ENCODE data around the gene CHD3. TPM values are rescaled to one million over a fixed set of nuclear protein-coding genes. Genes with fewer than 3 reads are reported as not detected.

The CHD3 gene
- polyA plus RNA-seq, 2 of the 4 experiments (the other 2 are of a cell fraction), result 56.3 to 111 TPM

GRCh38 chr17:7882629-7883028 is 6.0 kb upstream of the CHD3 start:
- peak overlapping the region in 1 of 2 experiments; percentile 98; a peak in 3 of 6 replicates for H3K27ac ChIP-seq
- no peak for TF ChIP-seq EP300 (IDR thresholded peaks at IDR 0.05)
- no peak for TF ChIP-seq MAFK (IDR thresholded peaks at IDR 0.05; ENCODE audit: partially characterized antibody)
- no peak for TF ChIP-seq MAX (IDR thresholded peaks at IDR 0.05)
- TF ChIP-seq JUNB (IDR thresholded peaks at IDR 0.05), result no peak
- no peak for TF ChIP-seq RARB (CRISPR knock-in tag; IDR thresholded peaks at IDR 0.05)
- TF ChIP-seq SREBF2 (IDR thresholded peaks at IDR 0.05), result no peak
- TF ChIP-seq ZFP36 (IDR thresholded peaks at IDR 0.05; ENCODE audit: borderline replicate concordance, partially characterized antibody), result no peak
- TF ChIP-seq CBX2 (IDR thresholded peaks at IDR 0.05; ENCODE audit: borderline replicate concordance, low read depth), result no peak
- no peak for TF ChIP-seq E2F6 (IDR thresholded peaks at IDR 0.05; ENCODE audit: borderline replicate concordance, low read depth)
- no peak for TF ChIP-seq NFE2L2 (conservative IDR thresholded peaks at IDR 0.05; ENCODE audit: low read length)
- no peak for TF ChIP-seq RFX5 (IDR thresholded peaks at IDR 0.05)
- TF ChIP-seq RCOR1 (IDR thresholded peaks at IDR 0.05; ENCODE audit: low read depth, low read length), result no peak
- POLR2A ChIA-PET, result interaction anchor here (1.1 to 1.6 kb wide), 2 partner anchors 14 to 26 kb away, joined by 4 to 6 read pairs; partner anchors contain the start of gene NAA38
- no peaks in the 10 kb centered on the region for H3K9me3 ChIP-seq
- DNase-seq (ENCODE audit: low read depth in 1 of 2, low spot score in 1 of 2), result no peak
- H3K4me3 ChIP-seq, result no peak overlapping the region
- peak overlapping the region; percentile 92 for H3K4me2 ChIP-seq
- WGBS (ENCODE audit: missing lambda C conversion rate), result 97% methylated on average over 3 of the region's 3 CpGs
- no peak for ATAC-seq
- H3K4me1 ChIP-seq, result peaks cover 16% of the 10 kb centered on the region
- no peak for FAIRE-seq
- CTCF ChIA-PET, result interaction anchor here (0.7 to 2.6 kb wide), 10 partner anchors 16 to 192 kb away, joined by 3 to 15 read pairs (median 4); partner anchors contain the start of gene NAA38

- no peaks in the 10 kb centered on the region for H3K9me3 ChIP-seq
- H3K4me3 ChIP-seq, result peak overlapping the region; percentile 70
- TF ChIP-seq HOXB13 (CRISPR knock-in tag; IDR thresholded peaks at IDR 0.05; ENCODE audit: low read depth) (no peak), RNF2 (IDR thresholded peaks at IDR 0.05; ENCODE audit: borderline replicate concordance, low read depth) (no peak), MYC (IDR thresholded peaks at IDR 0.05; ENCODE audit: borderline replicate concordance, low read length) (no peak), FOSL2 (IDR thresholded peaks at IDR 0.05) (no peak), FOSL2 (CRISPR knock-in tag; IDR thresholded peaks at IDR 0.05) (peak; percentile 40; the same call in 1 of the 2 replicates), HMGXB4 (CRISPR knock-in tag; IDR thresholded peaks at IDR 0.05; ENCODE audit: borderline replicate concordance) (no peak), POLR2AphosphoS2 (conservative IDR thresholded peaks at IDR 0.05; ENCODE audit: low read length) (no peak), MAZ (IDR thresholded peaks at IDR 0.05; ENCODE audit: borderline replicate concordance, low read depth, low read length) (no peak), MAFK (IDR thresholded peaks at IDR 0.05; ENCODE audit: partially characterized antibody) (peak; percentile 52), HOXA7 (CRISPR knock-in tag; IDR thresholded peaks at IDR 0.05) (no peak), EHF (CRISPR knock-in tag; IDR thresholded peaks at IDR 0.05) (no peak), JUNB (IDR thresholded peaks at IDR 0.05) (no peak), GATA3 (IDR thresholded peaks at IDR 0.05; ENCODE audit: borderline replicate concordance) (peak; percentile 28; the same call in 1 of the 2 replicates), CBX2 (IDR thresholded peaks at IDR 0.05; ENCODE audit: borderline replicate concordance, low read depth) (no peak), ZC3H11A (IDR thresholded peaks at IDR 0.05) (no peak), FOXS1 (CRISPR knock-in tag; IDR thresholded peaks at IDR 0.05) (0 out of 2 replicates have a peak, but pooled peaks have one; percentile 7), RARB (CRISPR knock-in tag; IDR thresholded peaks at IDR 0.05) (no peak), JUN (IDR thresholded peaks at IDR 0.05) (peak in 1 of 2 experiments; percentile 28; a peak in 1 of 5 replicates), POLR2A (IDR thresholded peaks at IDR 0.05; ENCODE audit: low read length) (no peak), ELK1 (IDR thresholded peaks at IDR 0.05; ENCODE audit: low read depth, low read length) (no peak), KDM5A (IDR thresholded peaks at IDR 0.05) (no peak)
- H3K27ac ChIP-seq, result peak overlapping the region; percentile 98
- peak overlapping the region; percentile 92 for H3K4me2 ChIP-seq
- peak; percentile 57 to 66 for DNase-seq (ENCODE audit: low read depth in 1 of 2, low spot score in 1 of 2)
- ChIA-PET POLR2A (interaction anchor here (0.7 to 1.6 kb wide), 5 partner anchors 13 to 1954 kb away, joined by 3 to 7 read pairs (median 5); partner anchors contain the start of genes NAA38 and RNF227), CTCF (interaction anchor here (0.6 to 2.6 kb wide), 4 partner anchors 12 to 624 kb away, joined by 3 to 15 read pairs (median 3); no protein-coding TSS in a partner anchor)
- WGBS (ENCODE audit: missing lambda C conversion rate), result under 1% methylated on average over 3 of the region's 3 CpGs
- no peak for FAIRE-seq
- no peak for ATAC-seq
- H3K4me1 ChIP-seq, result peaks cover 26% of the 10 kb centered on the region
Measured at GRCh38 chr17:7883781-7884386, 4.7 kb upstream of the CHD3 start.
